H1 (cell line): Measurements from ENCODE around the gene STXBP5L. TPM values are rescaled to one million over a fixed set of nuclear protein-coding genes. Genes with fewer than 3 reads are reported as not detected.

Experiments used
- ATF3 ChIP-seq: IDR thresholded peaks from 2 replicates; pipeline ENCODE4 v1.6.1; 2011; ENCODE audit warnings: low read depth, mild to moderate bottlenecking, low read length; ENCODE audit not compliant: insufficient read depth
- GABPA ChIP-seq: IDR thresholded peaks from 2 replicates; pipeline ENCODE4 v1.6.1; 2011; ENCODE audit warnings: mild to moderate bottlenecking, low read length, moderate library complexity, borderline replicate concordance; ENCODE audit not compliant: insufficient read depth
- SIN3A ChIP-seq, 2 experiments: IDR thresholded peaks in 1 of 2; conservative IDR thresholded peaks in 1 of 2; 2 replicates each; pipeline ENCODE4 v1.6.1; 2011 to 2012; ENCODE audit warnings: low read length in 2 of 2, improper control_type of control experiment in 1 of 2, low read depth in 1 of 2, mild to moderate bottlenecking in 1 of 2
- SIX5 ChIP-seq: IDR thresholded peaks from 2 replicates; pipeline ENCODE4 v1.6.1; 2011; ENCODE audit warnings: mild to moderate bottlenecking, low read depth, low read length
- TEAD4 ChIP-seq: IDR thresholded peaks from 2 replicates; pipeline ENCODE4 v1.6.1; 2012; ENCODE audit warnings: low read depth, low read length, inconsistent platforms, mixed read lengths
- polyA plus RNA-seq, 7 experiments: library from polyadenylated mRNA; depleted of rRNA in 3 of 7; stranded (reverse) in 5 of 7; unstranded in 2 of 7; fragments of >200 nt in 5 of 7; fragments of 200-250 nt in 2 of 7; gene quantifications; 1 replicate in 5 of 7; 2 replicates in 1 of 7; 4 replicates in 1 of 7; pipeline versions ENCODE4 v1.2.1 to v1.2.3, GENCODE V29; 2011 to 2013; ENCODE audit warnings: missing spikeins in 2 of 7, mixed read lengths in 2 of 7
- total RNA-seq: library from RNA; stranded (reverse); fragmentation: NEBNext Ultra II Directional; extraction: Animal tissue kit (Norgen Biotek cat#: 25700); gene quantifications from 2 replicates; pipeline ENCODE4 v1.2.1, GENCODE V29; 2021

Gene STXBP5L
- total and polyA plus RNA-seq, 2 of the 8 experiments (the other 6 are each of a cell fraction or from before 2014, with no cell fraction given): 2.0 to 6.0 TPM

GRCh38 chr3:121274411-121274810 is 366.4 kb downstream of the STXBP5L start (continued):
- TF ChIP-seq ATF3 (no peak), GABPA (no peak), SIX5 (no peak), SIN3A (conservative IDR thresholded peaks at IDR 0.05 in 1 of 2, IDR thresholded peaks at IDR 0.05 in 1 of 2; ENCODE audit: low read depth in 1 of 2, low read length in 2 of 2) (no peak), TEAD4 (no peak)
